ENCODE results near the gene MTNR1B. TPM values are rescaled to one million over a fixed set of nuclear protein-coding genes. Genes with fewer than 3 reads are reported as not detected.

The MTNR1B gene
- not detected in 2 replicates for total RNA-seq

GRCh38 chr11:92969634-92970347 is at the start of gene MTNR1B:
MTNR1B (plus strand) TSS chr11:92969651; CDS start chr11:92969726, 75 bp downstream.

Other genes with a start within 250 kb of the MTNR1B start
- gene SLC36A4, start 228.3 kb downstream of the MTNR1B start, total RNA-seq: 4.0 and 9.9 TPM in 2 replicates

Data from bladder microvascular endothelial cell (primary cell).